GM21367 (cell line): Measurements from ENCODE around the gene DDX41.
"Not testable (repeated sequence)": the region's sequence is repeated elsewhere in the genome, so short reads cannot be mapped to it uniquely, and the experiment has no call there.

Source experiments
- ATAC-seq: cut with Tn5 transposase; IDR thresholded peaks from one replicate; pipeline ENCODE4 v1.9.1; 2021; ENCODE audit not compliant: unreplicated experiment

The DDX41 gene

DNA sequence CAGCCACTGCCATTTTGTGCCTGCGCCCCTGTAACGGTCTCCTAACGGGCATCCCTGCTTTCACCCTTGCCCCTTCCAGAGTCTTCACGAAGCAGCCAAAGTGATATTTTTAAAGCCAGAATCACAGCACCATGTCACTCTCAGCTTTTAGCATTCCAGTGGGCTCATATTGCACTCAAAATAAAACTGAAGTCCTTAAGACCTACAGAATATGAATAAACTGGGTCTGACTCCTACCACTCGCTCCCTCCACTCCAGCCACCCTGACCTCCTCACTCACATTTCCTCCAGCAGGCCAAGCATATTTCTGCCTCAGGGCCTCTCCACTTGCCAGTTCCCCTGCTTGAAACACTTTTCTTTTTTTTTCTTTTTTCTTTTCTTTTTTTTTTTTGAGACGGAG is 16.9 kb downstream of the DDX41 start:
- no peak for ATAC-seq

DNA sequence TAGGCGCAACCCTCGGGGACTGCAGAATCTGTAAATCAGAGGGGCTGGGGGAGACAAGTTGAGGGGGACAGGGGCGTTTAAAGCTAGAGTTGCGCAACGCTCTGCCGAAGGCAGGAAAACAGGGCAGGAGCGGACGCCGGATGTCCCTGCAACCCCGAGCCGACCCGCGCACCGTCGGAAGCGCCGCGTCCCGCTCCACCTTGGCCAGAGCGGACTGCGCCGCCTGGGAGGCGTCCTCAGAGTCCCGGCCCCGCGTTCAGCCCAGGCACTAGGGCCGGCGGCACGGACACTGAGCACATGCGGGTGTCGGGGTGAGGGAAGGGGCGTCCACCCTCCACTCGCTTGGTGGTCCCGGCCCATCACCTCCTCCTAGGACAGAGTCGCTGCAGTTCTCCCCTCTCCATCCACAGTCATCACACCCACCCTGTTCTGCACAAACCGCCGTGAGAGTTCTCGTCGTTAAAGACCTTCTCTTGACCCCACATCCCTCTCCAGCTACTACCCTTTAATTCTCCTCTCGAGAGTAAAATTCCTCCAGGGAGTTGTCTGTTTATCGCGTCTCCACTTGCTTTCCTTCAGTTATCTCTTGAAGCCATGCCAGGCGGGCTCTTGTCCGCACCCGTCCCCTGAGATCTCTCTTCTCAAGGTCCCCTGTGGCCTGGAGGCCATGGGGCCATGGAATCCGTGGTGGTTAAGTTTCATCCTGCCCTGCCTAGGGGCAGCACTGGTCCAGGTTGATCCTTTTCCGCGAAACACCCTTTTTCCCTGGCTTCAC is 18.6 kb downstream of the DDX41 start:
- no peak for ATAC-seq

DNA sequence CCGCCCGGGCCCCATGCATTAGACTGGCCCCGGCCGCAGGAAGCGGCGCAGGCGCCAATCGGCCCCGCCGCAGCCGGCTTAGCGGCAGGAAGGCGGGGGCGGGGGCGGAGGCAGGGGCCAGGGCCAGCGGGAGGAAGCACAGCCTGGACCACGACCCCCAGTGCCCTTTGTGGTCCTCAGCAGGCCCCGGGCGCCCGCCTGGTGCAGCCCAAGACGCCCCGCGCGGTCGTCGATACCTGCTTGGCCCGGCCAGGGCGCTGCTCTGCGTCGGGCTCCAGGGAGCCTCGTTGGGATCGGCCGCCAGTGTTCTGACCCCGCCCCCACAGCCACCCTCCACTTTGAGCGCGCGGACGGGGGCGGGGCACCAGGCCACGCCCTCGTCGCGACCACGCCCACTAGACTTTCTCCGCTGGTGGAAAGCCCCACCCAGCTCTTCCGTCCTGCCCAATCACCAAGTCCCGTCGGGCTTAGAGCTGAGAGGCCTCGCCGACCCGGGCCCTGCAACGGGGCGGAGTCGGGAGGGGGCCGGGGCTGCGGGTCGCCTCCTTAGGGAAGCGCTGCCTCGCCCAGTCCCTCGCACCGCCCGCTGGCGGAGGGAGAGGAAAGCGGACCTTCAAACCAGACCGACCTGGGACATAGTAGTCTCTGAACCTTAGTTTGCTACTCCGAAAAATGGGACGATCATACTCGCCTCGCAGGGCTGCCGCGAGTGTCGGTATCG is 19.3 kb downstream of the DDX41 start, which contains the start of gene PDLIM7:
Gene PDLIM7 (minus strand): TSS at position 313 of the 721 bp plus-strand sequence. CDS start 1,092 bp downstream, outside the sequence.
- ATAC-seq = peak; percentile 70

DNA sequence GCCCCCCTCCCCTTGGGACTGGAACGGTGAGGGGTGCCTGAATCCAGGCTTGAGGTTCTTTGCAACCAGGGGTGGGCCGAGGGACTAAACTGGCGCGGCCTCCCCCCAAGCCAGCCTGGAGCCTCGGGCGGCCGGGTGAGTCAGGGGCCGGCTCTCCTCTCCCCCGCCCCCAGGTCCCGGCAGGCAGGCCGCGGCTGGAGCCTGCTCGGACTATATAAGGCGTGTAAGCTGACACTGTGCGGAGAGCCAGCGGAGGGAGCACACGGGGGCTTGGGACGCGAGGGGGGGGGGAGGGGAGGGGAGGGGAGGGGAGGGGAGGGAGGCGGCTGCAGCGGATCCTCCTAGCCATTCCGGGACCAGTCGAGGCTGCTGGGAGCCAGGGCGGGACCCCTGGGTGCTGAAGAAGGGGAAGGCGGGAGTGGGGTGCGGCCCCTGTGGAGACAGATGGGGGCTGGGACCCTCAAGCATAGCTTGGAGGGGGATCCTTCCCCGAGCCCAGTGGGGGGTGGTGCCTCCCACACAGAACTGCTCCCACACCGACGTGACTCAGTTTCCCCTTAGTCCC is 20.0 kb downstream of the DDX41 start:
- ATAC-seq = no peak

DNA sequence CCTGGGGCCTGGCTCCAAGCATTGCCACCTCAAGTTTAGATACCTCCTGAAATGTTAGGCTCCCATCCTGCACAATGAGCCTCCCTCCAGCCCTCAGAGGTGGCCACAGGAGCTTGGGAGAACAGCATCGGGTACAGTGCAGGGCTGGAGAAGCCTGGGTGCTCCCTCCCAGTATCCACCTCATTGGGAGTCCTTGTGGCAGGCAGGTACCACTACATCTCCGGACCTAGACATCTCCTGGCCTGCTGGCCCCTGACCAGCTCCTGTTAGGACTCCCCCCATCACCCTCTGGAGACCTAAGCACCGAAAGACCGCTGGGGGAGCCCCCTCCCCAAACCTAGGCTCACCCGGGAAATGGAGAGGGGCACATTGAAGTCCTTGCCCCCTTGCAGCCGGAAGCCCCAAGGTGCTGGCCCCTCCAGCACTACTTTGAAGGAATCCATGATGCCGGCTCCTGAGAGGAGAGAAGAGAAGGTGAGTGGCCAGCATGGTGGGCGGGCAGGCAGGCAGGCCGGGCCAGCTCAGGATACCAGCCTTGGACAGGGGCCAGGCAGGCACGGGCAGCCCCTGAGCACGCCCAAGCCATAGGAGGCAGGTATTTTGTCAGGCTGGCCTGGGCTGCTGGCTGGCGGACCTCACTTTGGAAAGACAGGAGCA is 20.6 kb downstream of the DDX41 start:
- ATAC-seq = no peak

DNA sequence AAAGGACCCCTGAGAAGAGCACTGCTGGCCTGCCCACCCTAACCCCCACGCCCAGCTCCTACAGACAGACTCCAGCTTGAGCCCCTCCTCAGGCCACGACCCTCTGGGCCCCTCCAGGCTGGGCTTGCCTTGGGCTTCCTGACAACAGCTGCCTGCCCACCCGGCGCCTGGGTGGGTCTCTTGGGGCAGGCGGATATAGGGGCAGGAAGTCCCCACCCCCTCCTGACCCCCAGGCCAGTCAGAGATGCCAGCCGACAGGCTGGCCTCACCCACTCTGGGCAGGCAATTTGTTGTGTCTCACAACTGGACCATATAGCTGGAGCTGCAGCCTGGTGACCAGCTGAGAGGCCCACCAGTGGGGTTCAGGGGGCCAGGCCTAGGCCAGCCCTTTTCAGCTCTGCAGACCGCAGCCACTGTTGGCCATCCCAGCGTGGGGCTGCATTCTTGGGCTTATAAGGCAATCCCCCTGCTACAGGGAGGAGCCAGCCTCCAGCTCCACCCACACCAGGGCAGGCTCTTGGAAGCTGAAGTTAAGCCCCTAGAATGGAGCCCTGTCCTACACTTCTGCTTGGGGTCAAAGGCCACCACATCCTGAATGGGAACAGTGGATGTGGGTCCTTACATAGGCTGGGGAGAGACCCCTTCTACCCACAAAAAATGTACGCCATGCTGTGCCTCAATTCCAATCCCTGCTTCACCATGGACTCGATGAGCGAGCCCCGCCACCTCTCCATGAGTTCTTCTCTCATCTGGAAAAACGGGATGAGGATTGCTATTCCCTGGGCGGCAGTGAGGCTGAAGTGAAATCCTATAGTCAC is 21.3 kb downstream of the DDX41 start:
- ATAC-seq = no peak

DNA sequence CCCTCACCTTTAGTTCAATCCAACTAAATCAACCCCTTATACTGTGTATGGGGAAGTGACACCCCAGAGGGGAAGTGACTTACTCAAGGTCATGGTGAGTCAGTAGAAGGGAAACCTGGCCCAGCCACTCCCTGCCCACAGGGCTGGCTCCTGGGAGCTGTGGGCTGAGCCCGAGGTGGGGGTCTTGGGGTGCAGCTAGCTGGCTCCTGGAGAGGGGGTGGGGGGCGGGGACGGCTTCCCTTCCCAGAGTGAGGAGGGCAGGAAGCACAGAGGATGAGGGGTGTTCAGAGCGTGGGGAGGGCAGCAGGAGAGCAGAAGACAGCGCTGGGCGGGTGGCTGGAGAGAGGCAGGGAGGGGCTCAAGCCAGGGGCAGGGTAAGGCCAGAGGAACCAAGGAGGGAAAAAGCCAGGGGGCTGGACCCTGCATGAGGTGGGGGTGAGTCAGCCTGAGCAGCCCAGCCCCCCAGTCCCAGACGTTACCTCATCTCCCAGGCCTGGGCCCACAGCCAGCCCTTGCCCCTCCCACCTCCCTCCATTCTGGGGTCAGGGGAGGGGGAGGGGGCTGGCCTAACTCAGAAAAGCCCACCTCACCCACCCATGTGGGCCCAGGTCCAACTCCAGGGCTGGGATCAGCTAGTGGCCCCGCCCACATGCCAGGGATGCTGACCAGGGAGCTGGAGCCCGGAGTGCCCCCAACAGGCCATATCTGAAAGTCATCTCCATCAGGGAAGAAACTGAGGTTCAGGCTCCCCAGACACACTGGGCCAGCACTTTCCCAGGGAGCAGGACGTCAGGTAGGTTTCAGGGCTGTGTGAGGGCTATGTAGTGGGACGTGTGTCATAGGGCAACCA is 22.2 kb downstream of the DDX41 start:
- no peak for ATAC-seq

DNA sequence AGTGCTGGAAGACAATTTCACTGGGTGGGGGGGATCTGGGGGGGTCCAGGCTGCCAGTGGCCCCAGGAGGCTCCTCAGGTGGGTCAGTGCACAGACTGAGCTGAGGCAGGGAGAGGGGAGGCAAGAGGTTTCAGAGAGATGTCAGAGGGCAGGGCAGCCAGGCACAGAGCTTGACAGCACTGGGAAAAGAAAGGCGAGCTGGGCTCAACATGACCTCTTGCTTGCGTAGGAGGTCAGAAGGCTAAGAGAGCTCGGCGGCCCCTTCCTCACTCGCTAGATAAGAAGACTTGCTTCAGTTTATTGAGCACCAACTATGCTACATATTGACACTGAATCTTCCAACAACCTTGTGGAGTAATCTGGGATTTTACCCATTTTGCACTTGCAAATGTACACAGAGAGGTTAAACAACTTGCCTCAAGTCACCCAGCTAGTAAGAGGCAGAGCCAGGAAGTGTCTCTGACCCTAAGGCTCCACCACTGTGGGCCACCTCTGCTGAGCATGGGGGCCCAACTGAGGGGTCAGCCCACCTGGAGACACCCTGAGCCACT is 22.9 kb downstream of the DDX41 start:
- no peak for ATAC-seq

DNA sequence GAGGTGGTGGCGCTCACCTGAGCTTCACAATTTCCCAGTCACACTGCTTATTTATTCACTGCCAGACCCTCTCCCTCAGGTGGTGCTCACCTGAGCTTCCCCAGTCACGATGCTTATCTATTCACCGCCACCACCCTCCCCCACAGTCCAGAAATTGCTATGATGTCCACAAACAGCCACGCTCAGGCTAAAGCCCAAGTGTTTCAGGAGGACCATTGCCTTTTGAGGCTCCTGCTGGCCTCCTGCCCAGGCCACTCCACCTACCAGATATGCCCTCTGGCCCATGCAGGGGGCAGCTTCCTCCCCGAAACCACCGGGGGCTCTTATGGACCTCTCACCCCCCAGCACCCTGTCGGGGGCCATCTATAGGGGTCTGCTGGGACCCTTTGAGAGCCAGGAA is 23.9 kb downstream of the DDX41 start:
- no peak for ATAC-seq

DNA sequence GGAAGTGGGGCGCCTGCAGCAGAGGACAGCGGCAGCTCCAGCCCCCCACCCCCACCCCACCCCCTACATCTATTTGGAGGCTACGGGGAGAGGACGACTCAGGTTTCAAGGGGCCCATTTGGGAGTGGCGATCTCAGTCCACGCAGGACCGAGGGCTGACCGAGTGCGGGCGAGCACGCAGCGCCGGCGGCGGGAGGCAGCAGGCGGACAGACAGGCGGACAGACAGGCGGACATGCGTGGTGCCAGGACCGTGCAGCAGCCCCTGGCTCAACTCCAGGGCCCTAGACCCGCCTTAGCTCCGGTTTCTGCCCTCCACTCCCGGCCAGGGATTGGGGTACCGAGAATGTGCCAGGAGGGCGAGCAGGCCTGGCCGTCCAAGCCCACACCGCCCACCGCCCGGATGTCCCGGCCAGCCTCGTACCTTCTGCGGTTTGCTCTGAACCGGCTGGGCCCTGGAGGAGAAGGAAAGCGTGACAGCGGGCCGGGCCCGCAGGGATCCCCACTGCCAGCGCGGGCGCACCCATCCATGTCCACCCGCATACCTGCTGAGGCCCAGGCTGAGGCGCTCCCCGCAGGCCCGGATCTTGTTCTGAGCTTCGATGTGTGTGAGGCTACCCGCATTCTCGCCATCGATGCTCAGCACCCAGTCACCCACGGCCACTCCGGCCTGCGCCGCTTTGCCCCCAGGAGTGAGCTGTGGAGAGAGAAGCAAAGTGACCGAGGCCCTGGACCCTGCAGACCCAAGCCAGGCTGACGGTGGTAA is 24.6 kb downstream of the DDX41 start:
- ATAC-seq = no peak

DNA sequence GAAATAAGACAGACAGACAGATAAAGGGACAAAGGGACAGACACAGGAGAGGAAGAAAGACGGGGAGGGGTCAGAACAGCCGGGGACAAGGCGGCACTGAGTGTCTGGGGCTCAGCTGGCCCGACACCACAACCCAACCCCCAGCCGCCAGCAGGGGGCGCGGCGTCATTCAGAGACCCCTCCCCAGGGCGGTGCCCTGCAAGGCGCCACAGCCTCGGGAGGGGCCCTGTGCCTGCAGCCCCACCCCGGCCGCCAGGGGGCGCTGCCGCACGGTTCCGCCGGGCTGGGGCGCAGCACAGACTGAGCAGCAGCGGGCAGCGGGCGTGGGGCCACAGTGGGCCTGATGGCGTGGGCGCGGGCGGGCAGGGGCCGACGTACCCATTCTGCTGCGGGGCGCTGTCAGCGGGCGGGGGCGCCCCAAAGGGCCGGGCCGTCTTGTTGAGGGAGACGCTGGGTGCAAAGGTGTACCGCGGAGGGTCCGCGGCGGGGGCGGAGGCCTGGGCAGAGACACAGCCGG is 25.3 kb downstream of the DDX41 start:
- ATAC-seq = no peak

DNA sequence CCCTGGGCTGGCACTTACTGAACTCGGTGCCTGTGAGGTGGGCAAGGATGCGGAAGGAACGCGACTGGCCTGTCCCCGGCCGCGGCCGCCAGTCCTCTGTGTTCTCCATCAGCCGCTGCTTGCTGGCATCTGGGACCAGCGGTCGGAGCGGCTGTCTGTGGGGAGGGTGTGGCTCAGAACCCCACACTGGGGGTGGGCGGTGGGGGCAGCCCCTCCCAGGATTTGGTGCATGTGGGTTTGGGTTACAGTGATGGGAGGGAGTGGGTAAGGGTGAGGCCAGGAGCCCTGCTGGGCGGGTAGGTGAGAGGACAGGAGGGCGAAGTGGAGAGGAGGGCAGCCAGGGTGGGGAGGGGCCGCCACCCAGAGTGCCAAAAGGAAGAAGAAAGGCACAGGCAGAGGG is 25.8 kb downstream of the DDX41 start:
- ATAC-seq = no peak

DNA sequence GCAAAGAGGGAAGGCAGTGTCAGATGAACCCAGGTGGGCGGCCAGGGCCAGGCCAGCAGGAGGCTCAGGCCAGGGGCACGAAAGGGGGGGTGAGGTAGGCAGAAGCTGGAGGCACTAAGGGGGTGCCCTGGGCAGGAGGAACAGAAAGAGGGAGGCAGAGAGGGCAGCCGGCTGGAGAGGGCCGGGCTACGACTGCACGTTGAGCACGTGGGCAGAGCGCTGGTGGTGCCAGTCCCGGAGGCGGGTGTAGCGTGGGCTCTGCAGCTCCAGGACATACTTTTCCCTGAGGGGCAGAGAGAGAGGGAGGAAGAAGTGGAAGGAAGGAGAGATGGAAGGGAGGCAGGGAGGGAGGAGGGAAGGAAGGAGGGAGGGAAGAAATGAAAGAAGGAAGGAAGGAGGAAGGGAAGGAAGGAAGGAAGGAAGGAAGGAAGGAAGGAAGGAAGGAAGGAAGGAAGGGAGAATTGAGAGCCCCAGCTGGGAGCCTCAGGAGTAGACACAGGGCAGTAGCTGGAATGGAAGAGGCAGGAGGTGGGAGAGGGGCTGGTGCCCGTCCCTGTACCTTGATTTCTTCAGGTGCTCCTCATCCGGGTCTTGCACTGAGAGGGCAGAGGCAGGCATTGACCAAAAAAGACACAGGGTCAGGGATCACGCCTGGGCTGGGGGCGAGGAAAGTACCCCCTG is 26.3 kb downstream of the DDX41 start:
- ATAC-seq = no peak

DNA sequence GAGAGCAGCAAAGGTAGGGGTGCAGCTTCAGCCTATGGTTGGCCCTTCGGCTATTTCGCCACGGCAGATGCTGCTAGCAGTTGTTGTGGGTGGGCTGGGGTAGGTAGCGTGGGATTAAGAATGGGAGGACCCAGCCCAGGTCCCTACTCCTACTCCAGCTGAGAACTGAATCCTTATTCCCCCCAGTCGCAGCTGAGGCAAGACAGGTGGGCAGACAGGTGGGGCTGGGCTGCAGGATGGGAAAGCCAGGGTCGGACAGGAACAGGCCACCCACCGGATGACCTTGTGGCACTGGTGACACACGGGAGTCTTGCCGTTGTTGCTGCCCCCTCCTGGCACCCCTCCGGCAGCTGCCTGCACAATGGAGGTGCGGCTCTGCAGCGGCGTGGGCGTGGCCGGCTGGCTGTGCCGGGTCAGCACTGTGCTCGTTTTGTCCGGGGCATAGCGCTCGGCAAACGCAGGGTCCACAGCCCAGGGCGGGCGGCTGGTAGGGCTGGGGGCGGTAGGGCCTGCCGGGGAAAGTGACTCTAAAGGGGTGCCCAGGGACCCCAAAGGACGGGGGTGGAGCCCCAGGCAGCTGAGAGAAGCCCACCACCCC is 27.5 kb downstream of the DDX41 start:
- no peak for ATAC-seq

DNA sequence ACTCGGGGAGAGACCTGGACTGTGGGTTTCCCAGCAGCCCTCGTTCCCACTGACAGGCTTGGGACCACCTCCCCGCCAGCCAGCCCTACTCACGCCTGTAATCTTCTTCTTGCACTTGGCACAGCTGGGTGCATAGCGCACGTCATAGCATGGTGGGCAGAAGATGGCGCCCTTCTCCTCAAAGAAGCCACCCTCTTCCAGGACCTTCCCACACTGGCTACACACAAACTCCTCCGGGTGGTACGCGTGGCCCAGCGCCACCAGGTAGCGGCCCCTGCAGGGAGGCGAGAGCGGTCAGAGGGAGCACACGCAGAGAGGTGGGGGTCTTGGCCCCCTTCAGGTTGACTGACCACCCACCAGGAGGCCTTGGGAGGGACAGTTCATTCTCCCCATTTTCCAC is 28.8 kb downstream of the DDX41 start:
- no peak for ATAC-seq

DNA sequence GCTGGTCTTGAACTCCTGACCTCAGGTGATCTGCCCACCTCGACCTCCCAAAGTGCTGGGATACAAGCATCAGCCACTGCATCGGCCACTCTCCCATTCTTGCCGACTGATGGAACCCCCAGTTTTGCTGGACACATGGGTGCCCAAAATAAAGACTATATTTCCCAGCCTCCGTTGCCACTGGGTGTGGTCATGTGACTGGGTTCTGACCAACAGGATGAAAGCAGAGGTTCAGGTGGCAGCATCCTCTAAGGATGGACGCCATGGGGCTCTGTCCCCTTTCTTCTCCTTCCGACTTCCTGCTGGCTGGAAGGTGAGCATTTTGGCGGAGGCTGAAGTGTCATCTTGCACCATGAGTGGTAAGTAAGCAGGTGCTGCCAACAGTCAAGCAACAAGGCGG is 29.6 kb downstream of the DDX41 start:
- ATAC-seq = no peak

DNA sequence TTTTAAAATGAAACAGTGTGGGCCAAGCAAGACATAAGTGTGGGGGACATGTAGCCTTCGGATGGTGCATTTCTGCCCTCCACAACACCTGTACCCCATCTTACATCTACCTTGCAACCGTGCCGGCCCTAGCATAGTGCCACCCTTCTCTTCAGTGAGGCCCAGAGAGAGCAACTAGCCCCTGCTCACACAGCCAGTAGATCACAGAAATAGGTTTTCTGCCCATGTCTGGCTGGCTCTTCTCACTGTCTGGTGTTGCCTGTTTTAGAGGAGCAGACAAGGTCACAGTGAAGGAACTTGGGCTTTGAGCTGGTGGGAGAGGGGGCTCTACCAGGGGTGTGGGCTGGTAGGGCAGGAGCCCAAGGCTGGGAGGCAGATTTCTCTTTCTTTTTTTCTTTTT is 30.5 kb downstream of the DDX41 start:
- no peak for ATAC-seq

DNA sequence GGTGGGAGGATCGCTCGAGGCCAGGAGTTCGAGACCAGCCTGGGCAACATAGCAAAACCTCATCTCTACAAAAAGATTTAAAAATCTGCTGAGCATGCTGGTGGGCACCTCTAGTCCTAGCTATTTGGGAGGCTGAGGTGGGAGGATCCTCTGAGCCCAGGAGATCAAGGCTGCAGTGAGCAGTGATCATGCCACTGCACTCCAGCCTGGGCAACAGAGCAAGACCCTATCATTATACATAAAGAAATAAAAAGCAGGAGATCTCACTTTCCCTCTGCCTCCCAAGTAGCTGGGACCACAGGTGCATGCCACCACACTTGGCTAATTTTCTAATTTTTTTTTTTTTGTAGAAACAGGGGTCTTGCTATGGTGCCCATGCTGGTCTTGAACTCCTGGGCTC is 31.0 kb downstream of the DDX41 start:
- not testable (repeated sequence) for ATAC-seq
